ENCODE data around the gene KSR1.
"Not testable (repeated sequence)": the region's sequence is repeated elsewhere in the genome, so short reads cannot be mapped to it uniquely, and the experiment has no call there.

KSR1 gene

DNA sequence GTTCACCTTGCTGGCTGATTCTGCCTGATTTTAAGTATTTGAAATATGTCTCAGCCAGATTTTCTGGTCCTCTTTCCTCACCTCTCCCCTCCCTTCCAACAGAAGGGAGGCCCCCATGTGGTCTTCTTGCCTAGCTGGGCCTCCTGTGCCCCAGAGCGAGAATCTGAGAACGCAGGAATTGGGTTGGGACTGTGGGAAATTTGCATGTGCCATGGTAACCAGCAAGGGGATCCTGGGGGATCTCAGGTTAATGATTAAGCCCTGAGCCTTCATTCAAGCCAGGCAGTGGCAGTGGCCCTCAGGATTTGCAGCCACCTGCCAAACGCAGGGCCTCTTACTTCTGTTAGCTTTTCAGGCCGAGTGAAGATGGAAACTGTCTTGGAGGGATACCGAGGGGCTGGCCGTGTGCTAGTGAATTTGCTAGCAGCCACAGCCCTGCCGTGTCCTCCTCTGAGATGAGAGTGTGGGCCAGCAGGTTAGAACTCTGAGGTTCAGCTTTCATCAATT lies 40.2 kb downstream of the KSR1 start:
- Histone ChIP-seq H3K9me3 (ENCODE audit: control extremely low read depth in 1 of 5, control insufficient read depth in 4 of 5, insufficient read depth in 2 of 5, low read depth in 1 of 5, low read length in 4 of 5) (peaks cover 0 to 7% (median 4%) of the 10 kb centered on the region in 5 experiments), H3K4me1 (ENCODE audit: control extremely low read depth in 1 of 4, control insufficient read depth in 4 of 4, insufficient read depth in 4 of 4, low read length in 3 of 4) (peaks cover 0 to 6% (median 0%) of the 10 kb centered on the region in 4 experiments), H3K27ac (ENCODE audit: insufficient read depth in 1 of 2, low read depth in 1 of 2, low read length in 2 of 2, poor library complexity in 1 of 2, severe bottlenecking in 2 of 2) (no peak overlapping the region), H3K4me3 (ENCODE audit: control insufficient read depth in 1 of 7, extremely low read depth in 1 of 7, insufficient read depth in 4 of 7, low read depth in 2 of 7, low read length in 6 of 7) (no peak overlapping the region), H3K36me3 (ENCODE audit: control insufficient read depth in 4 of 4, insufficient read depth in 4 of 4, low read length in 3 of 4) (peaks cover 0 to 7% (median 3%) of the 10 kb centered on the region in 4 experiments), H3K27me3 (replicated peaks in 2 of 5; ENCODE audit: control insufficient read depth in 4 of 5, insufficient read depth in 5 of 5, low read length in 4 of 5) (no peaks in the 10 kb centered on the region)
- ChIA-PET CTCF (interaction anchor here (1.4 kb wide), 1 partner anchor 38 kb away, joined by 3 read pairs; no protein-coding TSS in a partner anchor), POLR2A (no interaction called here)
- WGBS (ENCODE audit: insufficient coverage) = 98% methylated on average over 5 of the region's 7 CpGs
- no peak for DNase-seq

GRCh38 chr17:27496971-27497370 lies 40.7 kb downstream of the KSR1 start:
- 96% methylated on average over 8 of the region's 9 CpGs for WGBS (ENCODE audit: insufficient coverage)

GRCh38 chr17:27497696-27498095 lies 41.4 kb downstream of the KSR1 start:
- peaks cover 0 to 11% (median 3%) of the 10 kb centered on the region in 4 experiments for H3K36me3 ChIP-seq (ENCODE audit: control insufficient read depth in 4 of 4, insufficient read depth in 4 of 4, low read length in 3 of 4)
- no peaks in the 10 kb centered on the region for H3K27me3 ChIP-seq (replicated peaks in 2 of 5; ENCODE audit: control insufficient read depth in 4 of 5, insufficient read depth in 5 of 5, low read length in 4 of 5)
- H3K9me3 ChIP-seq (ENCODE audit: control extremely low read depth in 1 of 5, control insufficient read depth in 4 of 5, insufficient read depth in 2 of 5, low read depth in 1 of 5, low read length in 4 of 5) = peaks cover 0 to 12% (median 4%) of the 10 kb centered on the region in 5 experiments
- H3K4me3 ChIP-seq (ENCODE audit: control insufficient read depth in 1 of 7, extremely low read depth in 1 of 7, insufficient read depth in 4 of 7, low read depth in 2 of 7, low read length in 6 of 7) = no peak overlapping the region
- ChIA-PET CTCF (interaction anchor here (0.8 to 1.4 kb wide), 3 partner anchors 23 to 49 kb away, joined by 3 to 4 read pairs (median 3); no protein-coding TSS in a partner anchor), POLR2A (no interaction called here)
- no peak for DNase-seq
- H3K27ac ChIP-seq (ENCODE audit: insufficient read depth in 1 of 2, low read depth in 1 of 2, low read length in 2 of 2, poor library complexity in 1 of 2, severe bottlenecking in 2 of 2) = no peak overlapping the region
- H3K4me1 ChIP-seq (ENCODE audit: control extremely low read depth in 1 of 4, control insufficient read depth in 4 of 4, insufficient read depth in 4 of 4, low read length in 3 of 4) = no peaks in the 10 kb centered on the region
- 100% methylated on average over 4 of the region's 5 CpGs for WGBS (ENCODE audit: insufficient coverage)

More at GRCh38 chr17:27496971-27497370, 40.7 kb downstream of the KSR1 start:
- peaks cover 0 to 1% (median 0%) of the 10 kb centered on the region in 4 experiments for H3K4me1 ChIP-seq (ENCODE audit: control extremely low read depth in 1 of 4, control insufficient read depth in 4 of 4, insufficient read depth in 4 of 4, low read length in 3 of 4)
- peaks cover 0 to 10% (median 3%) of the 10 kb centered on the region in 4 experiments for H3K36me3 ChIP-seq (ENCODE audit: control insufficient read depth in 4 of 4, insufficient read depth in 4 of 4, low read length in 3 of 4)
- ChIA-PET CTCF (interaction anchor here (1.4 kb wide), 1 partner anchor 38 kb away, joined by 3 read pairs; no protein-coding TSS in a partner anchor), POLR2A (no interaction called here)
- H3K27me3 ChIP-seq (replicated peaks in 2 of 5; ENCODE audit: control insufficient read depth in 4 of 5, insufficient read depth in 5 of 5, low read length in 4 of 5) = no peaks in the 10 kb centered on the region
- no peak overlapping the region for H3K4me3 ChIP-seq (ENCODE audit: control insufficient read depth in 1 of 7, extremely low read depth in 1 of 7, insufficient read depth in 4 of 7, low read depth in 2 of 7, low read length in 6 of 7)
- H3K9me3 ChIP-seq (ENCODE audit: control extremely low read depth in 1 of 5, control insufficient read depth in 4 of 5, insufficient read depth in 2 of 5, low read depth in 1 of 5, low read length in 4 of 5) = peaks cover 0 to 10% (median 4%) of the 10 kb centered on the region in 5 experiments
- DNase-seq = no peak
- H3K27ac ChIP-seq (ENCODE audit: insufficient read depth in 1 of 2, low read depth in 1 of 2, low read length in 2 of 2, poor library complexity in 1 of 2, severe bottlenecking in 2 of 2) = no peak overlapping the region

DNA sequence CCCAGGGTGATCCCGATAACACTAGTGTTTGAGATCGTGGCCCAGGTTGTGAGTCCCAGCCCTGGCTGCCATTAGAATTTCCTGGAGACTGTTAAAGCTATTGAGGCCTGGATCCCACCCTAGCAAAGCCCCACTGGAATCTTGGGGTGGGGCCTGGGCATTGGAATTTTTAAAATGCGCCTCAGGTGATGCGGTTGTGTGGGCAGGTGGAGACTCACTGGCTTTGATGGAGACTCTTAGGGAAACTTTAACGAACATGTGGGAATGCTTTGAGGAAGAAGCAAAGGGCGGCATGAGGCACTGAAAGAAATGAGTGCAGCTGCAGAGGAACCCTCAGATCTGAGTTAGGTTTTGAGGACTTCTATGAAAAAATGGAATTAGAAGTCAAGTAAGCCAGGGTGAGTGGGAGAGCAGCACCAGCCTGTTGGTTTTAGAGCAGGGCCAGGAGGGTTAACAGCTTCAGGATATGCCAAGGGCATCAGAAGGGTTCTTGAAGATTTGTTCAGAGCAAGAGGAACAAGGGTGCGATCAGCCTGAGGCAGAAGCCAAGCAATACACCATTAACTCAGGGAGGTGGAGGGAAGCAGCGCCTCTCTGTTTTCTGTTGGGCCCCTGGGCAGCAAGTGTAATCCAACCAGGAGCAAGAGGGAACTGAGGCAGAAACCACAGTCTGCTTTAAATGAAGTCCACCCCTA lies 42.5 kb downstream of the KSR1 start:
- Histone ChIP-seq H3K27ac (ENCODE audit: insufficient read depth in 1 of 2, low read depth in 1 of 2, low read length in 2 of 2, poor library complexity in 1 of 2, severe bottlenecking in 2 of 2) (no peak overlapping the region), H3K9me3 (ENCODE audit: control extremely low read depth in 1 of 5, control insufficient read depth in 4 of 5, insufficient read depth in 2 of 5, low read depth in 1 of 5, low read length in 4 of 5) (peaks cover 0 to 12% (median 4%) of the 10 kb centered on the region in 5 experiments), H3K4me1 (ENCODE audit: control extremely low read depth in 1 of 4, control insufficient read depth in 4 of 4, insufficient read depth in 4 of 4, low read length in 3 of 4) (no peaks in the 10 kb centered on the region), H3K4me3 (ENCODE audit: control insufficient read depth in 1 of 7, extremely low read depth in 1 of 7, insufficient read depth in 4 of 7, low read depth in 2 of 7, low read length in 6 of 7) (no peak overlapping the region), H3K36me3 (ENCODE audit: control insufficient read depth in 4 of 4, insufficient read depth in 4 of 4, low read length in 3 of 4) (peaks cover 0 to 11% (median 3%) of the 10 kb centered on the region in 4 experiments), H3K27me3 (replicated peaks in 2 of 5; ENCODE audit: control insufficient read depth in 4 of 5, insufficient read depth in 5 of 5, low read length in 4 of 5) (no peaks in the 10 kb centered on the region)
- ChIA-PET CTCF (interaction anchor here (1.1 to 1.8 kb wide), 4 partner anchors 11 to 41 kb away, joined by 3 to 8 read pairs (median 4); no protein-coding TSS in a partner anchor), POLR2A (no interaction called here)
- no peak for DNase-seq
- 97% methylated on average over 7 of the region's 8 CpGs for WGBS (ENCODE audit: insufficient coverage)

GRCh38 chr17:27499451-27500265 lies 43.4 kb downstream of the KSR1 start:
- H3K4me3 ChIP-seq (ENCODE audit: control insufficient read depth in 1 of 7, extremely low read depth in 1 of 7, insufficient read depth in 4 of 7, low read depth in 2 of 7, low read length in 6 of 7) = no peak overlapping the region
- POLR2A ChIA-PET = interaction anchor here (0.5 kb wide), 1 partner anchor 10 kb away, joined by 5 read pairs; no protein-coding TSS in a partner anchor
- no peak overlapping the region for H3K27ac ChIP-seq (ENCODE audit: insufficient read depth in 1 of 2, low read depth in 1 of 2, low read length in 2 of 2, poor library complexity in 1 of 2, severe bottlenecking in 2 of 2)
- H3K4me1 ChIP-seq (ENCODE audit: control extremely low read depth in 1 of 4, control insufficient read depth in 4 of 4, insufficient read depth in 4 of 4, low read length in 3 of 4) = peaks cover 0 to 4% (median 1%) of the 10 kb centered on the region in 4 experiments
- H3K9me3 ChIP-seq (ENCODE audit: control extremely low read depth in 1 of 5, control insufficient read depth in 4 of 5, insufficient read depth in 2 of 5, low read depth in 1 of 5, low read length in 4 of 5) = peaks cover 0 to 12% (median 4%) of the 10 kb centered on the region in 5 experiments
- WGBS (ENCODE audit: insufficient coverage) = 98% methylated on average over 10 of the region's 11 CpGs
- CTCF ChIA-PET = interaction anchor here (1.4 to 1.8 kb wide), 3 partner anchors 10 to 42 kb away, joined by 3 to 8 read pairs (median 4); no protein-coding TSS in a partner anchor
- no peak for DNase-seq
- H3K36me3 ChIP-seq (ENCODE audit: control insufficient read depth in 4 of 4, insufficient read depth in 4 of 4, low read length in 3 of 4) = peaks cover 0 to 11% (median 3%) of the 10 kb centered on the region in 4 experiments
- no peaks in the 10 kb centered on the region for H3K27me3 ChIP-seq (replicated peaks in 2 of 5; ENCODE audit: control insufficient read depth in 4 of 5, insufficient read depth in 5 of 5, low read length in 4 of 5)

GRCh38 chr17:27501338-27501737 lies 45.1 kb downstream of the KSR1 start:
- Histone ChIP-seq H3K9me3 (ENCODE audit: control extremely low read depth in 1 of 5, control insufficient read depth in 4 of 5, insufficient read depth in 2 of 5, low read depth in 1 of 5, low read length in 4 of 5) (peaks cover 0 to 12% (median 4%) of the 10 kb centered on the region in 5 experiments), H3K36me3 (ENCODE audit: control insufficient read depth in 4 of 4, insufficient read depth in 4 of 4, low read length in 3 of 4) (peaks cover 0 to 11% (median 3%) of the 10 kb centered on the region in 4 experiments)
- CTCF ChIA-PET = interaction anchor here (1.2 kb wide), 1 partner anchor 12 kb away, joined by 4 read pairs; no protein-coding TSS in a partner anchor
- H3K4me3 ChIP-seq (ENCODE audit: control insufficient read depth in 1 of 7, extremely low read depth in 1 of 7, insufficient read depth in 4 of 7, low read depth in 2 of 7, low read length in 6 of 7); DNase-seq; H3K27ac ChIP-seq (ENCODE audit: insufficient read depth in 1 of 2, low read depth in 1 of 2, low read length in 2 of 2, poor library complexity in 1 of 2, severe bottlenecking in 2 of 2); POLR2A ChIA-PET; H3K4me1 ChIP-seq (ENCODE audit: control extremely low read depth in 1 of 4, control insufficient read depth in 4 of 4, insufficient read depth in 4 of 4, low read length in 3 of 4); H3K27me3 ChIP-seq (replicated peaks in 2 of 5; ENCODE audit: control insufficient read depth in 4 of 5, insufficient read depth in 5 of 5, low read length in 4 of 5): not testable (repeated sequence)
- WGBS (ENCODE audit: insufficient coverage) = 100% methylated on average over 2 of the region's 3 CpGs

All from common myeloid progenitor, CD34-positive (primary cell).